Trophoblast cell (in vitro differentiated cells and primary cell): ENCODE data around the gene TNK2.
"Not testable (repeated sequence)": the region's sequence is repeated elsewhere in the genome, so short reads cannot be mapped to it uniquely, and the experiment has no call there.

Source experiments
- DNase-seq, 2 donors: peaks; one replicate each; pipeline ENCODE4 v3.0.0-alpha.2; 2016
- H2AFZ ChIP-seq: 2 replicates; pipeline ENCODE4 v1.6.1; 2013; ENCODE audit warnings: low read length, moderate library complexity, mild to moderate bottlenecking; ENCODE audit not compliant: insufficient read depth, poor library complexity
- H2AK5ac ChIP-seq: 2 replicates; pipeline ENCODE4 v1.6.1; 2013; ENCODE audit warnings: mild to moderate bottlenecking, low read length
- H2BK120ac ChIP-seq: 2 replicates; pipeline ENCODE4 v1.6.1; 2013; ENCODE audit warnings: low read length, mild to moderate bottlenecking, moderate library complexity; ENCODE audit not compliant: insufficient read depth, poor library complexity
- H2BK12ac ChIP-seq: 2 replicates; pipeline ENCODE4 v1.6.1; 2013; ENCODE audit warnings: mild to moderate bottlenecking, low read length, moderate library complexity
- H2BK5ac ChIP-seq: 2 replicates; pipeline ENCODE4 v1.6.1; 2013; ENCODE audit warnings: low read length, low read depth, moderate library complexity, mild to moderate bottlenecking; ENCODE audit not compliant: poor library complexity
- H3K14ac ChIP-seq: 2 replicates; pipeline ENCODE4 v1.6.1; 2013; ENCODE audit warnings: mild to moderate bottlenecking, low read length
- H3K18ac ChIP-seq: 2 replicates; pipeline ENCODE4 v1.6.1; 2013; ENCODE audit warnings: mild to moderate bottlenecking, low read length
- H3K23ac ChIP-seq: 2 replicates; pipeline ENCODE4 v1.6.1; 2013; ENCODE audit warnings: low read length
- H3K27ac ChIP-seq: 2 replicates; pipeline ENCODE4 v1.5.1; 2013; ENCODE audit warnings: low read depth, mild to moderate bottlenecking, inconsistent platforms, low read length, moderate library complexity
- H3K27me3 ChIP-seq: 2 replicates; pipeline ENCODE4 v1.6.1; 2013; ENCODE audit warnings: inconsistent platforms, mild to moderate bottlenecking, low read length, moderate library complexity; ENCODE audit not compliant: insufficient read depth
- H3K36me3 ChIP-seq, 2 experiments: 1 replicate in 1 of 2; 2 replicates in 1 of 2; pipeline ENCODE4 v1.6.1; 2013; ENCODE audit warnings: low read length in 2 of 2, mild to moderate bottlenecking in 2 of 2, moderate library complexity in 1 of 2; ENCODE audit not compliant: insufficient read depth in 2 of 2, control insufficient read depth in 1 of 2
- H3K4ac ChIP-seq: 2 replicates; pipeline ENCODE4 v1.6.1; 2013; ENCODE audit warnings: low read depth, mild to moderate bottlenecking, low read length, moderate library complexity
- H3K4me1 ChIP-seq, 2 experiments: 1 replicate in 1 of 2; 2 replicates in 1 of 2; pipeline ENCODE4 v1.6.1; 2013; ENCODE audit warnings: low read length in 2 of 2, mild to moderate bottlenecking in 2 of 2, moderate library complexity in 1 of 2; ENCODE audit not compliant: insufficient read depth in 2 of 2, control insufficient read depth in 1 of 2
- H3K4me2 ChIP-seq: 2 replicates; pipeline ENCODE4 v1.6.1; 2013; ENCODE audit warnings: inconsistent platforms, mild to moderate bottlenecking, low read length, moderate library complexity
- H3K4me3 ChIP-seq: 2 replicates; pipeline ENCODE4 v1.5.1; 2013; ENCODE audit warnings: mild to moderate bottlenecking, low read depth, low read length, inconsistent platforms
- H3K79me1 ChIP-seq: one replicate; pipeline ENCODE4 v1.6.1; 2013; ENCODE audit warnings: low read length
- H3K79me2 ChIP-seq: 2 replicates; pipeline ENCODE4 v1.6.1; 2013; ENCODE audit warnings: low read length, mild to moderate bottlenecking; ENCODE audit not compliant: control insufficient read depth, insufficient read depth, poor library complexity
- H3K9ac ChIP-seq: 2 replicates; pipeline ENCODE4 v1.6.1; 2013; ENCODE audit warnings: mild to moderate bottlenecking, low read length
- H3K9me3 ChIP-seq: 2 replicates; pipeline ENCODE4 v1.6.1; 2013; ENCODE audit warnings: low read depth, mild to moderate bottlenecking, control low read depth, inconsistent platforms, low read length; ENCODE audit not compliant: insufficient read depth
- H4K12ac ChIP-seq: 2 replicates; pipeline ENCODE4 v1.6.1; 2013; ENCODE audit warnings: low read depth, mild to moderate bottlenecking, low read length, moderate library complexity
- H4K8ac ChIP-seq: 2 replicates; pipeline ENCODE4 v1.6.1; 2013; ENCODE audit warnings: low read depth, mild to moderate bottlenecking, low read length, moderate library complexity
- H4K91ac ChIP-seq: one replicate; pipeline ENCODE4 v1.6.1; 2013; ENCODE audit warnings: low read depth, mild to moderate bottlenecking, low read length, moderate library complexity
- WGBS: extraction: QIAGEN DNeasy Blood & Tissue Kit; methylation state at CpG from one replicate; pipeline ENCODE4 v1.1.7; 2013; ENCODE audit warnings: missing lambda C conversion rate; ENCODE audit not compliant: insufficient read length, insufficient coverage; ENCODE audit errors: extremely low coverage; 5-methylcytosine and 5-hydroxymethylcytosine counted together

Gene TNK2

GRCh38 chr3:195863121-195864061 lies 45.0 kb downstream of the TNK2 start:
- Histone ChIP-seq H4K12ac (no peak overlapping the region), H3K79me2 (no peaks in the 10 kb centered on the region), H3K4ac (no peak overlapping the region), H3K27ac (no peak overlapping the region), H2AFZ (no peak overlapping the region), H3K9ac (no peak overlapping the region), H2BK120ac (no peak overlapping the region), H3K9me3 (no peaks in the 10 kb centered on the region), H3K79me1 (no peaks in the 10 kb centered on the region), H4K91ac (no peak overlapping the region), H2AK5ac (no peak overlapping the region), H3K4me2 (no peak overlapping the region), H4K8ac (no peak overlapping the region), H3K27me3 (no peaks in the 10 kb centered on the region), H3K4me3 (no peak overlapping the region), H3K14ac (no peak overlapping the region), H3K18ac (no peak overlapping the region), H3K4me1 (peaks cover 0 to 5% of the 10 kb centered on the region in 2 experiments), H3K36me3 (peaks cover 31 to 34% of the 10 kb centered on the region in 2 experiments), H2BK12ac (no peak overlapping the region), H3K23ac (no peak overlapping the region), H2BK5ac (no peak overlapping the region)
- DNase-seq = peak; percentile 91 to 93
- no CpG with 5 or more reads among the region's 30 CpGs for WGBS

- H3K79me1 ChIP-seq, H3K27ac ChIP-seq, H2AK5ac ChIP-seq, H3K9ac ChIP-seq, H3K4me3 ChIP-seq, H3K4ac ChIP-seq, H3K79me2 ChIP-seq, H4K12ac ChIP-seq, H2BK12ac ChIP-seq, H4K91ac ChIP-seq, H3K4me2 ChIP-seq, H3K9me3 ChIP-seq, H4K8ac ChIP-seq, H3K4me1 ChIP-seq, H3K18ac ChIP-seq, H3K14ac ChIP-seq, DNase-seq, H2BK5ac ChIP-seq, H2AFZ ChIP-seq, H3K23ac ChIP-seq, H2BK120ac ChIP-seq, H3K27me3 ChIP-seq: not testable (repeated sequence)
- no CpG with 5 or more reads among the region's 12 CpGs for WGBS
- H3K36me3 ChIP-seq = peaks cover 21 to 25% of the 10 kb centered on the region in 2 experiments
Observed at GRCh38 chr3:195862318-195862717, 46.0 kb downstream of the TNK2 start.

GRCh38 chr3:195860456-195860855 lies 47.9 kb downstream of the TNK2 start:
- Histone ChIP-seq H3K79me2 (no peaks in the 10 kb centered on the region), H4K91ac (no peak overlapping the region), H3K27me3 (no peaks in the 10 kb centered on the region), H4K12ac (no peak overlapping the region), H4K8ac (no peak overlapping the region), H3K4me3 (no peak overlapping the region), H3K18ac (no peak overlapping the region), H3K4ac (no peak overlapping the region), H3K9me3 (no peaks in the 10 kb centered on the region), H2AFZ (no peak overlapping the region), H2BK12ac (no peak overlapping the region), H3K79me1 (no peaks in the 10 kb centered on the region), H2BK5ac (peak overlapping the region; percentile 7), H3K4me2 (no peak overlapping the region), H3K36me3 (peaks cover 4 to 10% of the 10 kb centered on the region in 2 experiments), H2AK5ac (no peak overlapping the region), H3K14ac (no peak overlapping the region), H3K4me1 (peaks cover 0 to 5% of the 10 kb centered on the region in 2 experiments), H3K27ac (no peak overlapping the region), H3K23ac (no peak overlapping the region), H2BK120ac (no peak overlapping the region), H3K9ac (no peak overlapping the region)
- no peak for DNase-seq
- WGBS = no CpG with 5 or more reads among the region's 6 CpGs

GRCh38 chr3:195859846-195860411 lies 48.4 kb downstream of the TNK2 start:
- Histone ChIP-seq H4K91ac (no peak overlapping the region), H3K9me3 (no peaks in the 10 kb centered on the region), H4K8ac (peak overlapping the region; percentile 7), H2BK5ac (no peak overlapping the region), H2BK120ac (no peak overlapping the region), H3K27me3 (no peaks in the 10 kb centered on the region), H3K79me2 (no peaks in the 10 kb centered on the region), H3K79me1 (no peaks in the 10 kb centered on the region), H4K12ac (no peak overlapping the region), H2AK5ac (no peak overlapping the region), H3K4me1 (peaks cover 0 to 5% of the 10 kb centered on the region in 2 experiments), H3K27ac (no peak overlapping the region), H2AFZ (peak overlapping the region; percentile 8), H2BK12ac (no peak overlapping the region), H3K14ac (peak overlapping the region; percentile 24), H3K36me3 (peaks cover 2 to 8% of the 10 kb centered on the region in 2 experiments), H3K4me2 (no peak overlapping the region), H3K4ac (no peak overlapping the region), H3K9ac (no peak overlapping the region), H3K4me3 (no peak overlapping the region), H3K23ac (no peak overlapping the region), H3K18ac (no peak overlapping the region)
- no CpG with 5 or more reads among the region's 23 CpGs for WGBS
- DNase-seq = no peak
